ENCODE measurements around the gene NAA15.
A peak's percentile ranks its signal among the peaks of the same experiment; 100 is the strongest.
"Not testable (repeated sequence)": the region's sequence is repeated elsewhere in the genome, so short reads cannot be mapped to it uniquely, and the experiment has no call there.

The NAA15 gene

DNA sequence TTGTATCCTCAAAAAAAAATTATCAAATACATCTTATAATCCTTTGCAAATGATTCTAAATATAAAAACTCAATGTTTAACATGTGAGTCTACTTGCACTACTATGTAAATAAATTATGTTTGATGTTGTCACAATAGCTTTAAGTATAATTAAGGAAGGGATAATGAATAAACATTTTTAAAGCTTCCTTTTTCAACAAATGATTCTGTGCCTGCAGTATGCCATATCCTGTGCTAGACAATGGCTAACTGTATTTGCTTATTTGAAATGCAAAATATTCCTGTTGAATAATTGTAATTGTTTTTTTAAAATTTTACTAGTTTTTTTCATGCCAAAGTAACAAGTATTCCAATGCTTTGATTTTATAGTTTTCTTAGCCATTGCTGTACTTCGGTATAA is 60.0 kb downstream of the NAA15 start:
- no peak for DNase-seq (ENCODE audit: low read depth, low spot score)

GRCh38 chr4:139367421-139368090 is 66.3 kb downstream of the NAA15 start:
- DNase-seq (ENCODE audit: low read depth, low spot score): no peak

DNA sequence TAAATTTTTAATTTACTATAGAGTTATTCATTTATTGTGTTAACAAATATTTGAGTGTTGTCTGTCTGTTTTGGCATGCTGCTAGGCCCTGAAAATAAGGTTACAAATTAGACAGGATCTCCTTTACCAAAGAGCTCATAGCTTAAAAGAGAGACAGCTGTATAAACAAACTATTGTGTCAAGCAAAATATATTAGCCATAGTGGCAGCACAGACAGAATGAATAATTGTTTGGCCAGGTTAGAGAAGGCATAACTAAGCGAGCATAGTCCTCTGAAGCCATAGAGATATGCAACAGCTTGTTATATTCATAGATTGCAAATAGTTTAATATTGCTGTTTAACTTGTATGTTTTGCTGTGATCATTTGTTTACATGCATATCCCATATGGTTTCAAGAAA is 67.7 kb downstream of the NAA15 start:
- peak; percentile 61 for DNase-seq (ENCODE audit: low read depth, low spot score)

DNA sequence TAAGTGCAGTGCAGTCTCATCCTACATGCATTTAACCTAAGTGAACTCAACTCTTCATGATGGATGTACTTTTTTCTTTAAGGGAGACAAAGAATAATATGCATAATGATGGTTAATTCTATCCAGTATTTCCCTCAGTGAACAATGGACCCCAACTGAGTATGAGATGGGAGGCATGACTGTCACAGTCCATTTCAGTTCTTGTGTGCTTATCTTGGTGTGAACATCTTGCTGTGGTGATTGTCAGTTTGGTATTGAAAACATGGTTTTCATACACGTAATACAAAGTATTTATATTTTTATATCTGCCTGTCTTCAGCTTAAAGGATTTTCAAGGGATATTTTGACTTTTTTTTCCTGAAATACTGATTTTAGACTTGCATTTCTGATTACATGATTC is 72.9 kb downstream of the NAA15 start:
- no peak for DNase-seq (ENCODE audit: low read depth, low spot score)

DNA sequence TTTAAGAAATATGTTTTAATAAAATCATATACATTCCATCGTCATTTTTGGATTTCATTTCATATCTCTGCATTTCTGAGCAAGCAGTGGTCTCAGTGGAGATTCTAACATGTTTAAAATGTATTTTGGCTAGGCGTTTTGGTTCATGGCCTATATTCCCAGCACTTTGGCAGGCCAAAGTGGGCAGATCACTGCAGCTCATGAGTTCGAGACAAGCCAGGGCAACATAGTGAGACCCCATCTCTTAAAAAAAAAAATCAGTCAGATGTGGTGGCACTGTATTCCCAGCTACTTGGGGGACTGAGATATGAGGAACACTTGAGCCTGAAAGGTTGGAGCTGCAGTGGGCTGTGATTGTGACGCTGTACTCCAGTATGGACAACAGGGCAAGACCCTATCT is 85.1 kb downstream of the NAA15 start:
- DNase-seq (ENCODE audit: low read depth, low spot score): no peak

DNA sequence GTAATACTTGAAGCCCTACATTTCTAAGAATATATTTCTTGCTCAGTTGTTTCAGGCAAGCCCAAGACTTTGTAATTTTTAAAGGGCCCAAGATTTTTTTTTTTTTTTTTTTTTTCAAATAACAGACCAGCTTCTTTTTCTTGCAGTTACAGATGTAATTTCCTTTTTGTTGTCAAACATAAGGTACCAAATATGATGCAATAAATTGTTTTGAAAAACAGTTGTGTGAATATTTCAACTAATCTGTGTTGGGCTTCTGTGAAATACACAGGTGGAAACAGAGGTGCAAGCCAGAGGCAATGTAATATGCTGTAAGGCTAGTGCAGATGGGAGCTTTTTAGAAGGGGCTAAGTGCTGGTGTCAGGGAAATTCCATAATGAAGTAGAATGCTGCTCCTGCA is 87.8 kb downstream of the NAA15 start:
- DNase-seq (ENCODE audit: low read depth, low spot score): no peak

DNA sequence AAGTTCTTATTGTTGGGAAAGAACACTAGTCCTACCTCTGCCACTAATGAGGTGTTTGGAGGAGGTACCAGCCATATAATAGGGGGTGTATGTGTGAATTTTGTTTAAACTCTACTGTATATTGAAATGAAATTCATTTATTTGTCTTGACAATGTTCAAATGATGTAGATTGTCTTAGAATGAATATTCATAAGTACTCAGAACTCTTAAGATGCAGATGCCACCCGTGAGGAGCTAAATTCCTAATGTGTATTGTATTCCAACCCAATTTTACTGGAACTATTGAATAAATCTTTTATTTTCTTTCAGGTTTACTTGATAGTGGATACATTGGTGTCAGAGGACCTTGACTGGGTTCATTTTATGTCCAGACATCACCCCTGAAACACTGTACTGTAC is 88.7 kb downstream of the NAA15 start:
- DNase-seq (ENCODE audit: low read depth, low spot score): no peak

DNA sequence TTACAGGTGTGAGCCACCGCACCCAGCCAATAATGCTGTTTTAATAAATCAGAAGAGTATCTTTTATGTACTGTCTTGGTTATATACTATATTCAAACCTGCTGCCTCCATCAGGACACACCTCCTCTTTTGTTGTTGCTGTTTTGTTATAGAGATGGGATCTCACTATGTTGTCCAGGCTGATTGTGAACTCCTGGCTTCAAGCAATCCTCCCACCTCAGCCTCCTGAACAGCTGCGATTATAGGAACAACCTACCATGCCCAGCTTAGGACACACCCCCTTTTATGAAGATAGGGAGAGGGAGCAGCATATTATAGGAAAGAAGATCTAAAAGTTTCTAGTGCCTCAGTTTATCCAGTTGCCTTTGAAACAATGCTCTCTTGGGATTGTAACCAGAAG is 90.4 kb downstream of the NAA15 start:
- DNase-seq (ENCODE audit: low read depth, low spot score): no peak

DNA sequence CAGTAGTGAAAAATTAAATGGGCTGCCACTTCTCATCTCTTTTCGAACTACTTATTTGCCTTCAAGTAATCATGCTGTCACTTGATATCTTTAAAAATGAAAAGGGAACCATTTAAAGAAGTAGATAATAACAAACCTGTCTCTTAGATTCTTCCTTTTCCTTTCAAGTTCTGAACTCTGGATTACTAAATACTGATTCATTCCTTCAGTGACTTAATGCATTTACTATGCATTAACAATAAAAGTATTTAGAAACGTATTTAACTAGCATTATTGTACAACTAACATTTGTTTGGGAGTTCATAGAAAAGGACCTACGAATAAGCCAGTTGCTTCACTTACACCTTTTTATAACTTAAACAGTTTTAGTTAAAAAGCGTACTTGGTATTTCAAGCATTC is 91.5 kb downstream of the NAA15 start:
- no peak for DNase-seq (ENCODE audit: low read depth, low spot score)

GRCh38 chr4:139401368-139401767 is 100.1 kb downstream of the NAA15 start:
- no peak for DNase-seq (ENCODE audit: low read depth, low spot score)

DNA sequence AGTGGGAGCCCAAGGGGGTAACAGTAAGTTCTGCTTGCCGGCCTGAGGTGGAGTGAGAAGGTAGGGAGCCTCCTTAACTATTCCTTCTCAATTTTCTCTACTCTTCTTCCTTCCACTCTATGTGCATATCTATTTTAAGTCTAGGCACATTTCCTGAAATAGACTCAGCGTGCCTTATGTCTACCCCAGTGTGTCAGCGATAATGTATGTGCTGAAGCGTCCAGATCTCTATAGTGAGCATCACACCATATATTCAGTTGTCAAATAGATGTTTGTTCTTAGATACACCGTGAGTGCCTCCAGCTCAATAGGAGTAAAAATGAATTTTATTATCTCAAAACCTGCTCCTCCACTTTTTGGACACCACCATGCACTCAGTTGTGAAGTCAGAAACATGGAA is 101.1 kb downstream of the NAA15 start:
- no peak for DNase-seq (ENCODE audit: low read depth, low spot score)

- DNase-seq (ENCODE audit: low read depth, low spot score): no peak
These were observed 102.2 kb downstream of the NAA15 start for GRCh38 chr4:139403462-139403861.

- DNase-seq (ENCODE audit: low read depth, low spot score): no peak
These were observed 109.0 kb downstream of the NAA15 start for GRCh38 chr4:139410312-139410711.

DNA sequence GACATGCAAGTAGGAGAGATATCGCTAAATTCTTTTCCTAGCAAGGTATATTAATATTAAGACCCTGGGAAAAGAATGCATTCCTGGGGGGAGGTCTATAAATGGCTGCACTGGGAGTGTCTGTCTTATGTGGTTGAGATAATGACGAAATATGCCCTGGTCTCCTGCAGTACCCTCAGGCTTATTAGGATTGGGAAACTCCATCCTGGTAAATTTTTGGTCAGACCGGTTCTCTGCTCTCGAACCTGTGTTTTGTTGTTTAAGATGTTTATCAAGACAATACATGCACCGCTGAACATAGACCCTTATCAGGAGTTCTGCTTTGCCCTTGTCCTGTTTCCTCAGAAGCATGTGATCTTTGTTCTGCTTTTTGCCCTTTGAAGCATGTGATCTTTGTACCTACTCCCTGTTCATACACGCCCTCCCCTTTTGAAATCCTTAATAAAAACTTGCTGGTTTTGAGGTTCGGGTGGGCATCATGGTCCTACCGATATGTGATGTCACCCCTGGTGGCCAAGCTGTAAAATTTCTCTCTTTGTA is 113.4 kb downstream of the NAA15 start:
- not testable (repeated sequence) for DNase-seq (ENCODE audit: low read depth, low spot score)

DNA sequence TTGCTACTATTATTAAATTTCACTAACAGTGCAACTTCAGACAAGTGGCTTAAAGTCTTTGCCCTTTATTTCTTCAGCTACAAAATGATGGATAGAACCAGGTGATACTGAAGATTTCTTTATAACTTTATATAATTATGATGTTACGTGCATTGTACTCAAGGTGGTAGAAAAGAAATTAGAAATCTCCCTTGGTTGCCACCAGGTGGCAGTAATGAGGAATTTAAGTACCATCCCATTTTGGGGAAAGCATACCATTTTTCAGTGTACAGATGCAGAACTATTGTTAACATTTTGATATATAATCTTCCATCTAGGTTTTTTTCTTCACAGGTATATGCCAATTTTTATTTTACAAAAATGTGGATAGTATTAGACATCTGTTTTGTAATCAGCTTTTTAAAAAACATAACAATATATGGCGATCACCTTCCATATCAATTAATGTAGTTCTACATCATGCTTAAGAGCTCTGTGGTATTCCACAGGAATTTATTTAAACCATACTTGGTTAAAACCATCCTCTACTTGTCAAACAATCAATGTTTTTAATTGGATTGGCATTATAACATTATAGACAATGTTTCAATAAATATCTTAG is 114.9 kb downstream of the NAA15 start:
- no peak for DNase-seq (ENCODE audit: low read depth, low spot score)

DNA sequence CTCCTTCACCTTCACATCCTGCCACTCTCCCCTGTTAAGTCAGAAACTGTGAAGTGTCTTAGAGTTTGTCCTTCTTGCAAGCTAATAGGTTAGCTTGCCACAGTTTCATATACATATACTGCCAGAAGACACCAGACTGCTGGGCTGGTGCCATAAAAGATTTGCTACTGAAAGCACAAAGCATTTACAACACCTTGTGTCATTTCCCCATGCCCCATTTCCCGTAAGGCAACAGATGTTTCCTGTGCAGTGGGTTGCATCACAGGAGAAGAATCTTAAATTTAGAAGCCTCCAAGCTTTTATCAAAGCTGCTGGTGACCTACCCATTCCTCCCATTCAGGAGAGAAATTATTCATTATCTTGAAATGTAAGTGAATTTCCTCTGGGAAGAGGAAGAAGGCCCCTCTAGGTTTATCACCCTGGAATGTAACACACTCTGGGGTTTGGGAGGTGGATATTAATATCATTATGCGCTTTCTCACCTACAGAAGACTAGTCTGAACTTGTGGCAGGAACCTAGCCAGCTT is 118.1 kb downstream of the NAA15 start:
- DNase-seq (ENCODE audit: low read depth, low spot score): no peak

- no peak for DNase-seq (ENCODE audit: low read depth, low spot score)
These were observed 119.3 kb downstream of the NAA15 start for GRCh38 chr4:139420652-139421051.

DNA sequence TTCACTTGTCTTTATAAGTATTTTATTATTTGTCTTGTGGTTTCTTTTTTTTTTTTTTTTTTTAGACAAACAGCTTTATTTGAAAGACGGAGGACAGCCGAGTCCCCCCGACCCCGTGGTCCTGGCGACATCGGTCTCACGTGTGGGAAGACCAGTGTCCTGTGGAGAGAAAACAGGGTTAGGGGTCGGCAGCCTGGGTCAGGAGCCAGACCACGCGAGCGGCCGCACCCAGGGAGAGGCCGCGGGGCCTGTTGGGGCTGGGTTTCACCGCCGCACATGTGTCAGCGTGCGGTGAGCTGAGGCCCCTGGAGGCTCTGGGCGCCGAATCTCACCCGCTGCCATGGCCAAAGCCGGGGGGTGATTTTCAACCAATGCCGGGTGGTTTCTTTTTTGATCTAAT is 134.8 kb downstream of the NAA15 start:
- DNase-seq (ENCODE audit: low read depth, low spot score): no peak

GRCh38 chr4:139438141-139438540 is 136.8 kb downstream of the NAA15 start:
- no peak for DNase-seq (ENCODE audit: low read depth, low spot score)

GRCh38 chr4:139441029-139441428 is 139.7 kb downstream of the NAA15 start:
- no peak for DNase-seq (ENCODE audit: low read depth, low spot score)

GRCh38 chr4:139443661-139444060 is 142.4 kb downstream of the NAA15 start:
- DNase-seq (ENCODE audit: low read depth, low spot score): no peak

DNA sequence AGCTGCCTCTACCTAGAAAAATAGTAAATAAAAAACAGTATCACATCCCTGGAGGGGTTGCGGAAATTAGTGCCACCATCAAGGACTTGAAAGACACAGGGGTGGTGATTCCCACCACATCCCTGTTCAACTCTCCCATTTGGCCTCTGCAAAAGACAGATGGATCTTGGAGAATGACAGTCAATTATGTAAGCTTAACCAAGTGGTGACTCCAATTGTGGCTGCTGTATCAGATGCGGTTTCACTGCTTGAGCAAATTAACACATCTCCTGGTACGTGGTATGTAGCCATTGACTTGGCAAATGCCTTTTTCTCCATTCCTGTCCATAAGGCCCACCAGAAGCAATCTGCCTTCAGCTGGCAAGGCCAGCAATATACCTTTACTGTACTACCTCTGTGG is 143.6 kb downstream of the NAA15 start:
- not testable (repeated sequence) for DNase-seq (ENCODE audit: low read depth, low spot score)

DNA sequence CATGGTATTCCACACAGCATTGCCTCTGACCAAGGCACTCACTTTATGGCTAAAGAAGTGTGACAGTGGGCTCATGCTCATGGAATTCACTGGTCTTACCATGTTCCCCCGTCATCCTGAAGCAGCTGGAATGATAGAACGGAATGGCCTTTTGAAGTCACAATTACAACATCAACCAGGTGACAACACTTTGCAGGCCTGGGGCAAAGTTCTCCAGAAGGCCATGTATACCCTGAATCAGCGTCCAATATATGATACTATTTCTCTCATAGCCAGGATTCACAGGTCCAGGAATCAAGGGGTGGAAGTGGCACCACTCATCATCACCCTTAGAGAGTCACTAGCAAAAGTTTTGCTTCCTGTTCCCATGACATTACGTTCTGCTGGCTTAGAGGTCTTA is 145.8 kb downstream of the NAA15 start:
- not testable (repeated sequence) for DNase-seq (ENCODE audit: low read depth, low spot score)
